ENCODE results near the gene MAVS. TPM values are rescaled to one million over a fixed set of nuclear protein-coding genes. Genes with fewer than 3 reads are reported as not detected.

The MAVS gene
- total and polyA plus RNA-seq, 9 of the 15 experiments (the other 6 are each of a cell fraction or from before 2014, with no cell fraction given): 1.6 to 22.0 (median 11.3) TPM

DNA sequence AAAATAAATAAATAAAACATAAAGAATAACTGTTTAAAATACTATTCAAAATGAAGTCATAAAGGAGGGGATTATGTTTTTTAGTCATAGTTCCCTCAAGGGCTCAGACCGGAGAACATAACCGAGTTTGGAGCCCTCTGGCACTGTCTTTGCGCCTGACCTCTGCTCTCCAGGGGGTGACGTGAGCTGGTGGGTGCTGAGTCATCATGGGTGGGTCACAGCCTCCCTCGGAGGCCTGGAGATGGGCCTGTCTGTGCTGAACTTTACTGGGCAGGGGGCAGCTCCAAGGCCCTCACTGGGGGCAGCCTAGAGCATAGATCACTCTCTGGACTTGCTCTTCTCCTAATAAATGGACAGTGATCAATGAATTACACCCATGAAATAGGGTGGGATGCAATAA lies 3.1 kb upstream of the MAVS start (continued):
- TF ChIP-seq FOXK2 (conservative IDR thresholded peaks at IDR 0.05 in 1 of 2, IDR thresholded peaks at IDR 0.05 in 1 of 2; ENCODE audit: low read depth in 2 of 2) (no peak), ARHGAP35 (IDR thresholded peaks at IDR 0.05; ENCODE audit: partially characterized antibody) (no peak), HCFC1 (IDR thresholded peaks at IDR 0.05; ENCODE audit: low read depth, low read length) (no peak), THRAP3 (IDR thresholded peaks at IDR 0.05; ENCODE audit: borderline replicate concordance) (no peak), ZNF23 (CRISPR knock-in tag; IDR thresholded peaks at IDR 0.05) (no peak), POLR2H (tag; IDR thresholded peaks at IDR 0.05; ENCODE audit: low read depth) (no peak), POU5F1 (IDR thresholded peaks at IDR 0.05; ENCODE audit: borderline replicate concordance, low read depth, low read length, partially characterized antibody) (no peak), ZNF143 (CRISPR knock-in tag; IDR thresholded peaks at IDR 0.05) (no peak), NFIX (CRISPR knock-in tag; IDR thresholded peaks at IDR 0.05; ENCODE audit: low read depth) (no peak), SRSF7 (optimal IDR thresholded peaks at IDR 0.05; ENCODE audit: low read depth, low read length) (no peak), KLF13 (tag; IDR thresholded peaks at IDR 0.05; ENCODE audit: borderline replicate concordance, low read depth) (no peak), MCM2 (IDR thresholded peaks at IDR 0.05; ENCODE audit: low read depth) (no peak), SMARCA5 (IDR thresholded peaks at IDR 0.05) (no peak), SMAD3 (CRISPR knock-in tag; conservative IDR thresholded peaks at IDR 0.05) (no peak), SMARCE1 (IDR thresholded peaks at IDR 0.05) (peak; percentile 55; the same call in 1 of the 2 replicates), POLR2B (IDR thresholded peaks at IDR 0.05; ENCODE audit: low read depth, partially characterized antibody) (no peak), PTTG1 (tag; IDR thresholded peaks at IDR 0.05; ENCODE audit: low read depth) (no peak), ZKSCAN3 (CRISPR knock-in tag; IDR thresholded peaks at IDR 0.05) (no peak), SIN3A (IDR thresholded peaks at IDR 0.05; ENCODE audit: borderline replicate concordance in 2 of 2, control insufficient read depth in 1 of 2, low read depth in 2 of 2, low read length in 2 of 2) (no peak)
- TF ChIP-seq, protein P1, sequence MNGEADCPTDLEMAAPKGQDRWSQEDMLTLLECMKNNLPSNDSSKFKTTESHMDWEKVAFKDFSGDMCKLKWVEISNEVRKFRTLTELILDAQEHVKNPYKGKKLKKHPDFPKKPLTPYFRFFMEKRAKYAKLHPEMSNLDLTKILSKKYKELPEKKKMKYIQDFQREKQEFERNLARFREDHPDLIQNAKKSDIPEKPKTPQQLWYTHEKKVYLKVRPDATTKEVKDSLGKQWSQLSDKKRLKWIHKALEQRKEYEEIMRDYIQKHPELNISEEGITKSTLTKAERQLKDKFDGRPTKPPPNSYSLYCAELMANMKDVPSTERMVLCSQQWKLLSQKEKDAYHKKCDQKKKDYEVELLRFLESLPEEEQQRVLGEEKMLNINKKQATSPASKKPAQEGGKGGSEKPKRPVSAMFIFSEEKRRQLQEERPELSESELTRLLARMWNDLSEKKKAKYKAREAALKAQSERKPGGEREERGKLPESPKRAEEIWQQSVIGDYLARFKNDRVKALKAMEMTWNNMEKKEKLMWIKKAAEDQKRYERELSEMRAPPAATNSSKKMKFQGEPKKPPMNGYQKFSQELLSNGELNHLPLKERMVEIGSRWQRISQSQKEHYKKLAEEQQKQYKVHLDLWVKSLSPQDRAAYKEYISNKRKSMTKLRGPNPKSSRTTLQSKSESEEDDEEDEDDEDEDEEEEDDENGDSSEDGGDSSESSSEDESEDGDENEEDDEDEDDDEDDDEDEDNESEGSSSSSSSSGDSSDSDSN (IDR thresholded peaks at IDR 0.05; ENCODE audit: borderline replicate concordance in 1 of 2, low read depth in 2 of 2, low read length in 2 of 2): no peak
- TF ChIP-seq, protein P2, sequence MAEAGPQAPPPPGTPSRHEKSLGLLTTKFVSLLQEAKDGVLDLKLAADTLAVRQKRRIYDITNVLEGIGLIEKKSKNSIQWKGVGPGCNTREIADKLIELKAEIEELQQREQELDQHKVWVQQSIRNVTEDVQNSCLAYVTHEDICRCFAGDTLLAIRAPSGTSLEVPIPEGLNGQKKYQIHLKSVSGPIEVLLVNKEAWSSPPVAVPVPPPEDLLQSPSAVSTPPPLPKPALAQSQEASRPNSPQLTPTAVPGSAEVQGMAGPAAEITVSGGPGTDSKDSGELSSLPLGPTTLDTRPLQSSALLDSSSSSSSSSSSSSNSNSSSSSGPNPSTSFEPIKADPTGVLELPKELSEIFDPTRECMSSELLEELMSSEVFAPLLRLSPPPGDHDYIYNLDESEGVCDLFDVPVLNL (CRISPR knock-in tag; IDR thresholded peaks at IDR 0.05; ENCODE audit: low read depth): no peak
- TF ChIP-seq, protein P3, sequence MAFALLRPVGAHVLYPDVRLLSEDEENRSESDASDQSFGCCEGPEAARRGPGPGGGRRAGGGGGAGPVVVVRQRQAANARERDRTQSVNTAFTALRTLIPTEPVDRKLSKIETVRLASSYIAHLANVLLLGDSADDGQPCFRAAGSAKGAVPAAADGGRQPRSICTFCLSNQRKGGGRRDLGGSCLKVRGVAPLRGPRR (CRISPR knock-in tag; IDR thresholded peaks at IDR 0.05): no peak
- TF ChIP-seq, protein P4, sequence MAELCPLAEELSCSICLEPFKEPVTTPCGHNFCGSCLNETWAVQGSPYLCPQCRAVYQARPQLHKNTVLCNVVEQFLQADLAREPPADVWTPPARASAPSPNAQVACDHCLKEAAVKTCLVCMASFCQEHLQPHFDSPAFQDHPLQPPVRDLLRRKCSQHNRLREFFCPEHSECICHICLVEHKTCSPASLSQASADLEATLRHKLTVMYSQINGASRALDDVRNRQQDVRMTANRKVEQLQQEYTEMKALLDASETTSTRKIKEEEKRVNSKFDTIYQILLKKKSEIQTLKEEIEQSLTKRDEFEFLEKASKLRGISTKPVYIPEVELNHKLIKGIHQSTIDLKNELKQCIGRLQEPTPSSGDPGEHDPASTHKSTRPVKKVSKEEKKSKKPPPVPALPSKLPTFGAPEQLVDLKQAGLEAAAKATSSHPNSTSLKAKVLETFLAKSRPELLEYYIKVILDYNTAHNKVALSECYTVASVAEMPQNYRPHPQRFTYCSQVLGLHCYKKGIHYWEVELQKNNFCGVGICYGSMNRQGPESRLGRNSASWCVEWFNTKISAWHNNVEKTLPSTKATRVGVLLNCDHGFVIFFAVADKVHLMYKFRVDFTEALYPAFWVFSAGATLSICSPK (IDR thresholded peaks at IDR 0.05; ENCODE audit: borderline replicate concordance): no peak
- TF ChIP-seq, protein P5, sequence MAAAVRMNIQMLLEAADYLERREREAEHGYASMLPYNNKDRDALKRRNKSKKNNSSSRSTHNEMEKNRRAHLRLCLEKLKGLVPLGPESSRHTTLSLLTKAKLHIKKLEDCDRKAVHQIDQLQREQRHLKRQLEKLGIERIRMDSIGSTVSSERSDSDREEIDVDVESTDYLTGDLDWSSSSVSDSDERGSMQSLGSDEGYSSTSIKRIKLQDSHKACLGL (CRISPR knock-in tag; IDR thresholded peaks at IDR 0.05; ENCODE audit: borderline replicate concordance, poor library complexity, severe bottlenecking): no peak
